PC-9 (cell line): ENCODE data around the gene KDM1B.

Experiments
- CTCF ChIP-seq: fragments of 200-600 bp; sonication (generic); conservative IDR thresholded peaks from 2 replicates; pipeline ENCODE4 v1.6.1; 2017; ENCODE audit warnings: mixed run types, antibody characterized with exemption, mild to moderate bottlenecking, moderate library complexity
- EZH2 ChIP-seq: fragments of 200-600 bp; sonication (generic); IDR thresholded peaks from 2 replicates; pipeline ENCODE4 v1.8.0; 2017; ENCODE audit warnings: antibody characterized with exemption, low read depth

- TF ChIP-seq CTCF = peak; percentile 76
- TF ChIP-seq EZH2 = no peak
Observed at GRCh38 chr6:18122128-18123093, 32.8 kb upstream of the KDM1B start, which contains the start of gene NHLRC1.
